H9 (cell line): Measurements from ENCODE around the gene AURKB. TPM values are rescaled to one million over a fixed set of nuclear protein-coding genes. Genes with fewer than 3 reads are reported as not detected.
A peak's percentile ranks its signal among the peaks of the same experiment; 100 is the strongest.

Source experiments
- DNase-seq: peaks from one replicate; pipeline ENCODE4 v3.0.0-alpha.2; 2017
- H2AFZ ChIP-seq: one replicate; pipeline ENCODE4 v1.6.1; 2013; ENCODE audit warnings: mild to moderate bottlenecking, low read length, control low read depth, moderate library complexity
- H2AK5ac ChIP-seq: 2 replicates; pipeline ENCODE4 v1.6.1; 2013; ENCODE audit warnings: low read length, control low read depth, mixed read lengths; ENCODE audit not compliant: insufficient read length
- H2BK120ac ChIP-seq: one replicate; pipeline ENCODE4 v1.6.1; 2013; ENCODE audit warnings: low read depth, mild to moderate bottlenecking, low read length, control low read depth, inconsistent platforms; ENCODE audit not compliant: poor library complexity, severe bottlenecking
- H2BK12ac ChIP-seq: 2 replicates; pipeline ENCODE4 v1.6.1; 2013; ENCODE audit warnings: low read length, control low read depth, mixed read lengths, low read depth; ENCODE audit not compliant: insufficient read length
- H2BK15ac ChIP-seq: 2 replicates; pipeline ENCODE4 v1.6.1; 2013; ENCODE audit warnings: low read depth, low read length, control low read depth
- H2BK20ac ChIP-seq: one replicate; pipeline ENCODE4 v1.6.1; 2013; ENCODE audit warnings: low read depth, mild to moderate bottlenecking, low read length, control low read depth, inconsistent platforms; ENCODE audit not compliant: poor library complexity, severe bottlenecking
- H2BK5ac ChIP-seq: 2 replicates; pipeline ENCODE4 v1.6.1; 2013; ENCODE audit warnings: low read length, control low read depth, mixed read lengths; ENCODE audit not compliant: insufficient read length
- H3K14ac ChIP-seq: 2 replicates; pipeline ENCODE4 v1.6.1; 2013; ENCODE audit warnings: low read length, control low read depth; ENCODE audit not compliant: insufficient read depth
- H3K18ac ChIP-seq: 2 replicates; pipeline ENCODE4 v1.6.1; 2013; ENCODE audit warnings: low read depth, mild to moderate bottlenecking, mixed read lengths, low read length, control low read depth; ENCODE audit not compliant: insufficient read length
- H3K23ac ChIP-seq: 2 replicates; pipeline ENCODE4 v1.6.1; 2013; ENCODE audit warnings: low read length, control low read depth, mixed read lengths, low read depth; ENCODE audit not compliant: insufficient read length
- H3K23me2 ChIP-seq: 2 replicates; pipeline ENCODE4 v1.6.1; 2013; ENCODE audit warnings: low read depth, mild to moderate bottlenecking, mixed read lengths, low read length, control low read depth; ENCODE audit not compliant: insufficient read length, poor library complexity, severe bottlenecking
- H3K27ac ChIP-seq: 2 replicates; pipeline ENCODE4 v1.5.1; 2013; ENCODE audit warnings: low read length, control low read depth, mixed read lengths, low read depth; ENCODE audit not compliant: insufficient read length
- H3K27me3 ChIP-seq: 2 replicates; pipeline ENCODE4 v1.6.1; 2013; ENCODE audit warnings: low read length, control low read depth, inconsistent platforms; ENCODE audit not compliant: insufficient read depth
- H3K4ac ChIP-seq: 2 replicates; pipeline ENCODE4 v1.6.1; 2013; ENCODE audit warnings: low read depth, mild to moderate bottlenecking, control low read depth, inconsistent platforms, low read length, moderate library complexity
- H3K4me1 ChIP-seq: 2 replicates; pipeline ENCODE4 v1.6.1; 2013; ENCODE audit warnings: low read length, control low read depth, inconsistent platforms; ENCODE audit not compliant: insufficient read depth
- H3K4me2 ChIP-seq: 2 replicates; pipeline ENCODE4 v1.6.1; 2013; ENCODE audit warnings: low read length, control low read depth, mixed read lengths; ENCODE audit not compliant: insufficient read length, insufficient read depth
- H3K56ac ChIP-seq: 2 replicates; pipeline ENCODE4 v1.6.1; 2013; ENCODE audit warnings: low read depth, mild to moderate bottlenecking, mixed read lengths, low read length, control low read depth; ENCODE audit not compliant: insufficient read length
- H3K79me1 ChIP-seq: 2 replicates; pipeline ENCODE4 v1.6.1; 2013; ENCODE audit warnings: low read depth, mild to moderate bottlenecking, moderate library complexity, low read length, control low read depth, inconsistent platforms; ENCODE audit not compliant: insufficient read depth, poor library complexity, severe bottlenecking
- H3K79me2 ChIP-seq: 2 replicates; pipeline ENCODE4 v1.6.1; 2013; ENCODE audit warnings: low read length, control low read depth, inconsistent platforms; ENCODE audit not compliant: insufficient read depth
- H3K9ac ChIP-seq: 2 replicates; pipeline ENCODE4 v1.6.1; 2013; ENCODE audit warnings: low read length, control low read depth, mixed read lengths; ENCODE audit not compliant: insufficient read length; ENCODE audit errors: extremely low read depth
- H3K9me3 ChIP-seq: one replicate; pipeline ENCODE4 v1.6.1; 2013; ENCODE audit warnings: low read depth, low read length, inconsistent platforms; ENCODE audit not compliant: control insufficient read depth
- H3T11ph ChIP-seq: one replicate; pipeline ENCODE4 v1.6.1; 2013; ENCODE audit warnings: mild to moderate bottlenecking, low read length, control low read depth, inconsistent platforms
- H4K20me1 ChIP-seq: one replicate; pipeline ENCODE4 v1.6.1; 2013; ENCODE audit not compliant: control insufficient read depth, insufficient read length, insufficient read depth
- H4K5ac ChIP-seq: 2 replicates; pipeline ENCODE4 v1.6.1; 2013; ENCODE audit warnings: low read depth, mild to moderate bottlenecking, mixed read lengths, low read length, control low read depth; ENCODE audit not compliant: insufficient read length
- H4K8ac ChIP-seq: replicated peaks from 2 replicates; pipeline ENCODE4 v1.6.1; 2013; ENCODE audit warnings: low read length, control low read depth, mixed read lengths, low read depth; ENCODE audit not compliant: insufficient read length
- H4K91ac ChIP-seq: 2 replicates; pipeline ENCODE4 v1.6.1; 2013; ENCODE audit warnings: low read depth, mild to moderate bottlenecking, moderate library complexity, mixed read lengths, low read length, control low read depth; ENCODE audit not compliant: insufficient read length
- H3K27ac Mint-ChIP-seq, 3 experiments: 2 replicates in 2 of 3; 3 replicates in 1 of 3; pipeline ENCODE4 v1.8.0; 2020 to 2021; ENCODE audit warnings: mixed read lengths in 3 of 3, mild to moderate bottlenecking in 1 of 3, moderate library complexity in 1 of 3
- H3K27me3 Mint-ChIP-seq: 2 replicates; pipeline ENCODE4 v1.8.0; 2021; ENCODE audit warnings: low read depth, mild to moderate bottlenecking, moderate library complexity, mixed read lengths
- H3K36me3 Mint-ChIP-seq, 3 experiments: 2 replicates in 2 of 3; 3 replicates in 1 of 3; pipeline ENCODE4 v1.8.0; 2020 to 2021; ENCODE audit warnings: low read depth in 3 of 3, mixed read lengths in 3 of 3; ENCODE audit not compliant: insufficient read depth in 1 of 3
- H3K4me1 Mint-ChIP-seq, 2 experiments: 2 replicates each; pipeline ENCODE4 v1.8.0; 2020; ENCODE audit warnings: mixed read lengths in 2 of 2
- H3K4me3 Mint-ChIP-seq, 2 experiments: 2 replicates in 1 of 2; 3 replicates in 1 of 2; pipeline ENCODE4 v1.8.0; 2020 to 2021; ENCODE audit warnings: mild to moderate bottlenecking in 2 of 2, mixed read lengths in 2 of 2, moderate library complexity in 1 of 2
- H3K9me3 Mint-ChIP-seq, 2 experiments: 2 replicates in 1 of 2; 3 replicates in 1 of 2; pipeline ENCODE4 v1.8.0; 2020; ENCODE audit warnings: mild to moderate bottlenecking in 2 of 2, mixed read lengths in 2 of 2, moderate library complexity in 1 of 2
- WGBS: extraction: QIAGEN DNeasy Blood & Tissue Kit; methylation state at CpG from one replicate; pipeline ENCODE4 v1.1.7; 2013; ENCODE audit warnings: missing lambda C conversion rate, low lambda C conversion rate, mixed read lengths; ENCODE audit not compliant: insufficient read length; ENCODE audit errors: extremely low coverage; 5-methylcytosine and 5-hydroxymethylcytosine counted together
- total RNA-seq: library from RNA; stranded (reverse); gene quantifications from 2 replicates; pipeline ENCODE4 v1.2.1, GENCODE V29; 2021
- TF ChIP-seq, protein P1 (sequence below): fragments of 200-600 bp; sonication (generic); conservative IDR thresholded peaks from 3 replicates; pipeline ENCODE4 v1.8.0; 2021; ENCODE audit warnings: antibody characterized with exemption, mild to moderate bottlenecking

The AURKB gene
- total RNA-seq, 1 experiment from 2014 or later: 171 TPM

DNA sequence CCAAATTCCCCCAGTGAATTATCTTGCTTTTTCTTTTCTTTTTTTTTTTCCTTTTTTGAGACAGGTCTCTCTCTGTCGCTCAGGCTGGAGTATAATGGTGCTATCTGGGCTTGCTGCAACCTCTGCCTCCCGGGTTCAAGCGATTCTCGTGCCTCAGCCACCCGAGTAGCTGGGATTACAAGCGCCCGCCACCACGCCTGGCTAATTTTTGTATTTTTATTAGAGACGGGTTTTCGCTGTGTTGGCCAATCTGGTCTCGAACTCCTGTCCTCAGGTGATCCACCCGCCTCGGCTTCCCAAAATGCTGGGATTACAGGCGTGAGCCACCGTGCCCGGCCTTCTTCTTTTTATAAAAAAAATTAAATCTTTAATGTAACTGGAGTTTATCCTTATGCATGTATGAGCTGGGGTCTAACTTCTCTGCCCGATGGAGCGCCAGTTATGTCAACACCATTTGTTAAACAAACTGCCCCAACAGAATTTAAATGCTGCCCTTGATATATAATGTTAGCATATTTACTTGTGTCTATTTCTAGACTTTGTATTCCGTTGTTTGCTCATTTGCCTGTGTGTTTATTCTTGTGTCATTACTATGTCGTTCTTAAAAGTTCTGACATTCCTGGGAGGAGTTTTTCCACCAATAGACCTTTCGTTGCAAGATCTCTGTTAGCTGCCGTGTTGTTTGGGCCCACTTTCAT lies 535 bp upstream of the AURKB start:
- TF ChIP-seq, protein P1, sequence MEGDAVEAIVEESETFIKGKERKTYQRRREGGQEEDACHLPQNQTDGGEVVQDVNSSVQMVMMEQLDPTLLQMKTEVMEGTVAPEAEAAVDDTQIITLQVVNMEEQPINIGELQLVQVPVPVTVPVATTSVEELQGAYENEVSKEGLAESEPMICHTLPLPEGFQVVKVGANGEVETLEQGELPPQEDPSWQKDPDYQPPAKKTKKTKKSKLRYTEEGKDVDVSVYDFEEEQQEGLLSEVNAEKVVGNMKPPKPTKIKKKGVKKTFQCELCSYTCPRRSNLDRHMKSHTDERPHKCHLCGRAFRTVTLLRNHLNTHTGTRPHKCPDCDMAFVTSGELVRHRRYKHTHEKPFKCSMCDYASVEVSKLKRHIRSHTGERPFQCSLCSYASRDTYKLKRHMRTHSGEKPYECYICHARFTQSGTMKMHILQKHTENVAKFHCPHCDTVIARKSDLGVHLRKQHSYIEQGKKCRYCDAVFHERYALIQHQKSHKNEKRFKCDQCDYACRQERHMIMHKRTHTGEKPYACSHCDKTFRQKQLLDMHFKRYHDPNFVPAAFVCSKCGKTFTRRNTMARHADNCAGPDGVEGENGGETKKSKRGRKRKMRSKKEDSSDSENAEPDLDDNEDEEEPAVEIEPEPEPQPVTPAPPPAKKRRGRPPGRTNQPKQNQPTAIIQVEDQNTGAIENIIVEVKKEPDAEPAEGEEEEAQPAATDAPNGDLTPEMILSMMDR: no peak
- Histone ChIP-seq H4K8ac (no peak overlapping the region), H4K91ac (no peak overlapping the region), H3K14ac (no peak overlapping the region), H2BK5ac (no peak overlapping the region), H3K27ac (no peak overlapping the region), H4K5ac (no peak overlapping the region), H3K56ac (no peak overlapping the region), H3K4me2 (peak overlapping the region; percentile 50), H2BK12ac (no peak overlapping the region), H3K9ac (no peak overlapping the region), H2AK5ac (no peak overlapping the region), H3T11ph (no peak overlapping the region), H3K18ac (no peak overlapping the region), H3K23ac (no peak overlapping the region), H2BK15ac (no peak overlapping the region), H3K23me2 (peaks cover 4% of the 10 kb centered on the region), H2AFZ (no peak overlapping the region), H3K79me1 (peaks cover 3% of the 10 kb centered on the region), H4K20me1 (no peaks in the 10 kb centered on the region), H3K4me1 (no peaks in the 10 kb centered on the region), H3K4ac (no peak overlapping the region), H2BK120ac (no peak overlapping the region), H2BK20ac (no peak overlapping the region), H3K9me3 (no peaks in the 10 kb centered on the region), H3K27me3 (no peaks in the 10 kb centered on the region), H3K79me2 (peaks cover 4% of the 10 kb centered on the region; the same call in 1 of the 2 replicates)
- Mint-ChIP-seq H3K36me3 (peaks cover 18 to 22% (median 22%) of the 10 kb centered on the region in 3 experiments), H3K27ac (peak overlapping the region; percentile 96 to 99 (median 99); a peak in 5 of 7 replicates), H3K4me1 (peaks cover 10 to 18% of the 10 kb centered on the region in 2 experiments), H3K27me3 (peaks cover 2% of the 10 kb centered on the region; the same call in 1 of the 2 replicates), H3K4me3 (peak overlapping the region; percentile 91 to 99), H3K9me3 (no peaks in the 10 kb centered on the region)
- DNase-seq: no peak
- WGBS: no CpG with 5 or more reads among the region's 22 CpGs
